Vagina (tissue), 2 donors: ENCODE results near the gene C22orf23. TPM values are rescaled to one million over a fixed set of nuclear protein-coding genes. Genes with fewer than 3 reads are reported as not detected.

ENCODE experiments used
- DNase-seq, 2 donors: peaks; one replicate each; pipeline ENCODE4 v3.0.0-alpha.2; 2017; ENCODE audit errors: extremely low spot score in 2 of 2
- H3K27ac ChIP-seq: fragments of 200-600 bp; sonication (generic); one replicate; pipeline ENCODE4 v1.5.1; 2019
- H3K27me3 ChIP-seq: fragments of 200-600 bp; sonication (generic); one replicate; pipeline ENCODE4 v1.5.1; 2019
- H3K36me3 ChIP-seq, 2 donors: fragments of 200-600 bp; sonication (generic); one replicate each; pipeline ENCODE4 v1.5.1; 2017 to 2019
- H3K4me1 ChIP-seq: fragments of 200-600 bp; sonication (generic); one replicate; pipeline ENCODE4 v1.5.1; 2019
- H3K4me3 ChIP-seq, 2 donors: fragments of 200-600 bp; sonication (generic); 1 replicate in 1 of 2; 2 replicates in 1 of 2; pipeline ENCODE4 v1.5.1; 2016 to 2019
- H3K9me3 ChIP-seq: fragments of 200-600 bp; sonication (generic); one replicate; pipeline ENCODE4 v1.5.1; 2019
- POLR2A ChIP-seq, 2 donors: fragments of 450-650 bp; IDR thresholded peaks; one replicate each; pipeline ENCODE4 v1.6.1; 2017; ENCODE audit warnings: antibody characterized with exemption in 2 of 2, mild to moderate bottlenecking in 2 of 2, moderate library complexity in 2 of 2
- POLR2AphosphoS5 ChIP-seq, 2 donors: sonication (generic); formaldehyde crosslinking; IDR thresholded peaks; one replicate each; pipeline ENCODE4 v1.9.0; 2017; ENCODE audit warnings: antibody characterized with exemption in 2 of 2, mild to moderate bottlenecking in 2 of 2, low read depth in 1 of 2; ENCODE audit not compliant: insufficient read depth in 1 of 2
- intact Hi-C: fragments of 100-400 bp; cut with DNase I; formaldehyde crosslinking; loops from one replicate; pipeline ENCODE4 v1.15.1; 2023
- total RNA-seq: library from RNA; depleted of rRNA; stranded (reverse); fragments of >200 nt; gene quantifications from one replicate; pipeline ENCODE4 v1.2.3, GENCODE V29; 2016
- TF ChIP-seq, protein P1 (sequence below), 3 experiments: fragments of 450-650 bp in 2 of 3; fragments of 200-600 bp in 1 of 3; sonication (generic) in 1 of 3; IDR thresholded peaks; one replicate each; pipeline ENCODE4 v1.5.1; 2017 to 2019; ENCODE audit warnings: antibody characterized with exemption in 3 of 3, mild to moderate bottlenecking in 2 of 3, moderate library complexity in 2 of 3

The C22orf23 gene
- total RNA-seq, 1 donor from 2014 or later, result not detected

GRCh38 chr22:37926358-37926757 lies 27.0 kb downstream of the C22orf23 start:
- peaks cover 0 to 69% of the 10 kb centered on the region in 2 donors for H3K36me3 ChIP-seq
- no peak overlapping the region for H3K27ac ChIP-seq
- no peaks in the 10 kb centered on the region for H3K27me3 ChIP-seq
- H3K4me1 ChIP-seq, result peaks cover 16% of the 10 kb centered on the region
- no peaks in the 10 kb centered on the region for H3K9me3 ChIP-seq
- intact Hi-C loops, result no loop called here
- DNase-seq, result no peak
- no peak for TF ChIP-seq POLR2AphosphoS5 (IDR thresholded peaks at IDR 0.05; ENCODE audit: insufficient read depth in 1 of 2, low read depth in 1 of 2)
- TF ChIP-seq, protein P1, sequence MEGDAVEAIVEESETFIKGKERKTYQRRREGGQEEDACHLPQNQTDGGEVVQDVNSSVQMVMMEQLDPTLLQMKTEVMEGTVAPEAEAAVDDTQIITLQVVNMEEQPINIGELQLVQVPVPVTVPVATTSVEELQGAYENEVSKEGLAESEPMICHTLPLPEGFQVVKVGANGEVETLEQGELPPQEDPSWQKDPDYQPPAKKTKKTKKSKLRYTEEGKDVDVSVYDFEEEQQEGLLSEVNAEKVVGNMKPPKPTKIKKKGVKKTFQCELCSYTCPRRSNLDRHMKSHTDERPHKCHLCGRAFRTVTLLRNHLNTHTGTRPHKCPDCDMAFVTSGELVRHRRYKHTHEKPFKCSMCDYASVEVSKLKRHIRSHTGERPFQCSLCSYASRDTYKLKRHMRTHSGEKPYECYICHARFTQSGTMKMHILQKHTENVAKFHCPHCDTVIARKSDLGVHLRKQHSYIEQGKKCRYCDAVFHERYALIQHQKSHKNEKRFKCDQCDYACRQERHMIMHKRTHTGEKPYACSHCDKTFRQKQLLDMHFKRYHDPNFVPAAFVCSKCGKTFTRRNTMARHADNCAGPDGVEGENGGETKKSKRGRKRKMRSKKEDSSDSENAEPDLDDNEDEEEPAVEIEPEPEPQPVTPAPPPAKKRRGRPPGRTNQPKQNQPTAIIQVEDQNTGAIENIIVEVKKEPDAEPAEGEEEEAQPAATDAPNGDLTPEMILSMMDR (IDR thresholded peaks at IDR 0.05), result no peak
- no peak for TF ChIP-seq POLR2A (IDR thresholded peaks at IDR 0.05)
- no peak overlapping the region for H3K4me3 ChIP-seq

GRCh38 chr22:37925767-37926166 lies 27.6 kb downstream of the C22orf23 start:
- Histone ChIP-seq H3K4me3 (no peak overlapping the region), H3K9me3 (no peaks in the 10 kb centered on the region), H3K36me3 (peaks cover 0 to 73% of the 10 kb centered on the region in 2 donors), H3K27me3 (no peaks in the 10 kb centered on the region), H3K4me1 (peaks cover 14% of the 10 kb centered on the region), H3K27ac (no peak overlapping the region)
- TF ChIP-seq POLR2A (IDR thresholded peaks at IDR 0.05), result no peak
- TF ChIP-seq, protein P1 (IDR thresholded peaks at IDR 0.05), result no peak
- TF ChIP-seq POLR2AphosphoS5 (IDR thresholded peaks at IDR 0.05; ENCODE audit: insufficient read depth in 1 of 2, low read depth in 1 of 2), result no peak
- intact Hi-C loops, result no loop called here
- DNase-seq, result no peak

DNA sequence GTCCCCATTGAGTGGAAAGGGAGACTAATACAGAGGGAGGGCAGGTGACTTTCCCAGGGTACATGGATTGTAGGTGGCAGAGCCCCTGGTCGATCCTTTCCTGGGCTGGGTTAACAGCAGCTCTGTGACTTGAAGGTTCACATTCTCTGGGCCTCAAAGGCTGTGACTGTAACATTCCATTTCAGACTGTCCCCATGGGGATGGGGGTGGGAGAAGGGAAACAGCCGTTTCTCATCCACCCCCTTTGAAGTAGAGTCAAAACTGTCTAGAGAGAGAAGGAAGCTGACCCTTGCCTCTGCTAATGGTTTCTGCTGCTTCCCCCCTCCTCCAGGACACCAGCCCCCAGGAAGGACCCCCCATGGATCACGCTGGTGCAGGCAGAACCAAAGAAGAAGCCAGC lies 28.1 kb downstream of the C22orf23 start:
- Histone ChIP-seq H3K4me3 (no peak overlapping the region), H3K9me3 (no peaks in the 10 kb centered on the region), H3K27me3 (no peaks in the 10 kb centered on the region), H3K4me1 (peaks cover 9% of the 10 kb centered on the region), H3K36me3 (peaks cover 0 to 74% of the 10 kb centered on the region in 2 donors), H3K27ac (no peak overlapping the region)
- DNase-seq, result no peak
- TF ChIP-seq POLR2A (IDR thresholded peaks at IDR 0.05), result no peak
- TF ChIP-seq, protein P1 (IDR thresholded peaks at IDR 0.05), result no peak
- no peak for TF ChIP-seq POLR2AphosphoS5 (IDR thresholded peaks at IDR 0.05; ENCODE audit: insufficient read depth in 1 of 2, low read depth in 1 of 2)
- intact Hi-C loops, result no loop called here

- Histone ChIP-seq H3K27me3 (no peaks in the 10 kb centered on the region), H3K36me3 (peaks cover 0 to 75% of the 10 kb centered on the region in 2 donors), H3K9me3 (no peaks in the 10 kb centered on the region), H3K27ac (no peak overlapping the region), H3K4me3 (no peak overlapping the region), H3K4me1 (peaks cover 1% of the 10 kb centered on the region)
- intact Hi-C loops, result no loop called here
- TF ChIP-seq POLR2AphosphoS5 (IDR thresholded peaks at IDR 0.05; ENCODE audit: insufficient read depth in 1 of 2, low read depth in 1 of 2), result no peak
- TF ChIP-seq, protein P1 (IDR thresholded peaks at IDR 0.05), result no peak
- TF ChIP-seq POLR2A (IDR thresholded peaks at IDR 0.05), result no peak
- peak in 1 of 2 donors; percentile 81 for DNase-seq
These were observed 28.9 kb downstream of the C22orf23 start for GRCh38 chr22:37924386-37925065.

GRCh38 chr22:37923927-37924326 lies 29.5 kb downstream of the C22orf23 start:
- no peak for DNase-seq
- no peaks in the 10 kb centered on the region for H3K9me3 ChIP-seq
- H3K27me3 ChIP-seq, result no peaks in the 10 kb centered on the region
- intact Hi-C loops, result no loop called here
- TF ChIP-seq, protein P1 (IDR thresholded peaks at IDR 0.05), result no peak
- TF ChIP-seq POLR2AphosphoS5 (IDR thresholded peaks at IDR 0.05; ENCODE audit: insufficient read depth in 1 of 2, low read depth in 1 of 2) (no peak), POLR2A (IDR thresholded peaks at IDR 0.05) (no peak)
- peaks cover 0 to 74% of the 10 kb centered on the region in 2 donors for H3K36me3 ChIP-seq
- H3K4me3 ChIP-seq, result no peak overlapping the region
- no peaks in the 10 kb centered on the region for H3K4me1 ChIP-seq
- H3K27ac ChIP-seq, result no peak overlapping the region
